Dermis blood vessel endothelial cell (primary cell): ENCODE measurements around the gene COL11A2. TPM values are rescaled to one million over a fixed set of nuclear protein-coding genes. Genes with fewer than 3 reads are reported as not detected.
"Not testable (repeated sequence)": the region's sequence is repeated elsewhere in the genome, so short reads cannot be mapped to it uniquely, and the experiment has no call there.

Experiments used
- DNase-seq: peaks from one replicate; pipeline ENCODE4 v3.0.0; 2010
- total RNA-seq: library from RNA; depleted of rRNA; stranded (reverse); fragments of >200 nt; gene quantifications from 2 replicates; pipeline ENCODE4 v1.2.3, GENCODE V29; 2014

COL11A2 gene
- total RNA-seq: 0.28 and 0.34 TPM in 2 replicates

- DNase-seq: no peak
Measured at GRCh38 chr6:33192105-33192646, at the start of gene COL11A2. COL11A2 (minus strand) TSS chr6:33192467; CDS start chr6:33192240, 227 bp downstream.

- no peak for DNase-seq
Measured at GRCh38 chr6:33241968-33242367, 49.7 kb upstream of the COL11A2 start.

GRCh38 chr6:33237741-33238140 lies 45.5 kb upstream of the COL11A2 start:
- no peak for DNase-seq

- DNase-seq: no peak
Measured at GRCh38 chr6:33236852-33237251, 44.6 kb upstream of the COL11A2 start.

- no peak for DNase-seq
Measured at GRCh38 chr6:33236328-33236727, 44.1 kb upstream of the COL11A2 start.

- DNase-seq: no peak
Measured at GRCh38 chr6:33235221-33235634, 43.0 kb upstream of the COL11A2 start.

GRCh38 chr6:33226503-33227120 lies 34.3 kb upstream of the COL11A2 start:
- DNase-seq: not testable (repeated sequence)

- DNase-seq: no peak
Measured at GRCh38 chr6:33217681-33218080, 25.4 kb upstream of the COL11A2 start.

GRCh38 chr6:33217246-33217645 lies 25.0 kb upstream of the COL11A2 start:
- no peak for DNase-seq

GRCh38 chr6:33216117-33216649 lies 23.9 kb upstream of the COL11A2 start:
- DNase-seq: no peak

- no peak for DNase-seq
Measured at GRCh38 chr6:33215271-33216116, 23.2 kb upstream of the COL11A2 start.

- no peak for DNase-seq
Measured at GRCh38 chr6:33213989-33214335, 21.7 kb upstream of the COL11A2 start.

- DNase-seq: no peak
Measured at GRCh38 chr6:33213166-33213988, 21.1 kb upstream of the COL11A2 start.

- no peak for DNase-seq
Measured at GRCh38 chr6:33212857-33213165, 20.5 kb upstream of the COL11A2 start.

- no peak for DNase-seq
Measured at GRCh38 chr6:33211666-33212422, 19.6 kb upstream of the COL11A2 start.

- no peak for DNase-seq
Measured at GRCh38 chr6:33211136-33211535, 18.9 kb upstream of the COL11A2 start.

- no peak for DNase-seq
Measured at GRCh38 chr6:33209856-33210255, 17.6 kb upstream of the COL11A2 start.

GRCh38 chr6:33208091-33208967 lies 16.1 kb upstream of the COL11A2 start, which contains the start of gene RING1:
RING1 (plus strand) TSS chr6:33208500; CDS start chr6:33208823, 323 bp downstream.
- DNase-seq: peak; percentile 85

- peak; percentile 64 for DNase-seq
Measured at GRCh38 chr6:33207552-33208090, 15.4 kb upstream of the COL11A2 start.

GRCh38 chr6:33206864-33207551 lies 14.7 kb upstream of the COL11A2 start:
- peak; percentile 56 for DNase-seq
